CD4-positive, alpha-beta T cell (primary cell): ENCODE results near the gene CR1L. TPM values are rescaled to one million over a fixed set of nuclear protein-coding genes. Genes with fewer than 3 reads are reported as not detected.
A peak's percentile ranks its signal among the peaks of the same experiment; 100 is the strongest.
"Not testable (repeated sequence)": the region's sequence is repeated elsewhere in the genome, so short reads cannot be mapped to it uniquely, and the experiment has no call there.

Experiments
- ATAC-seq: fragments of 200-7000 bp; cut with Tn5 transposase; one replicate; pipeline ENCODE4 v1.10.0; 2022; ENCODE audit warnings: mild to moderate bottlenecking; ENCODE audit not compliant: poor library complexity
- CTCF ChIA-PET: fragments of 350-600 bp; sonication (Branson Sonifier 250); formaldehyde crosslinking; loops from one replicate; lab custom pipeline; 2021; ENCODE audit warnings: antibody characterized with exemption, inconsistent platforms; lab: Charles Lee
- POLR2A ChIA-PET: fragments of 350-600 bp; sonication (Branson Sonifier 250); formaldehyde crosslinking; loops from one replicate; lab custom pipeline; 2021; ENCODE audit warnings: antibody characterized with exemption, inconsistent platforms; lab: Charles Lee
- DNase-seq, 14 experiments: peaks; one replicate each; pipeline ENCODE4 v3.0.0-alpha.2; 2013 to 2020; ENCODE audit warnings: mixed read lengths in 2 of 14
- H3K27ac ChIP-seq, 2 donors: one replicate each; pipeline versions ENCODE4 v1.5.1 to v1.7.0; 2013; ENCODE audit warnings: low read length in 2 of 2, low read depth in 1 of 2, mild to moderate bottlenecking in 1 of 2
- H3K27me3 ChIP-seq, 2 experiments: 1 replicate in 1 of 2; 2 replicates in 1 of 2; pipeline versions ENCODE4 v1.6.1 to v1.7.0; 2013; ENCODE audit warnings: low read length in 2 of 2, control low read depth in 1 of 2, mild to moderate bottlenecking in 1 of 2, moderate library complexity in 1 of 2; ENCODE audit not compliant: insufficient read depth in 2 of 2, control insufficient read depth in 1 of 2
- H3K36me3 ChIP-seq: one replicate; pipeline ENCODE4 v1.6.1; 2013; ENCODE audit warnings: low read length, control low read depth; ENCODE audit not compliant: insufficient read depth
- H3K4me1 ChIP-seq: one replicate; pipeline ENCODE4 v1.6.1; 2013; ENCODE audit warnings: low read length, control low read depth; ENCODE audit not compliant: insufficient read depth
- H3K4me3 ChIP-seq: one replicate; pipeline ENCODE4 v1.5.1; 2013; ENCODE audit warnings: mild to moderate bottlenecking, low read length, moderate library complexity
- H3K9me3 ChIP-seq, 2 experiments: 1 replicate in 1 of 2; 2 replicates in 1 of 2; pipeline versions ENCODE4 v1.6.1 to v1.7.0; 2013; ENCODE audit warnings: low read length in 2 of 2, mild to moderate bottlenecking in 2 of 2, control low read depth in 1 of 2, moderate library complexity in 1 of 2; ENCODE audit not compliant: control insufficient read depth in 1 of 2, insufficient read depth in 1 of 2
- H3K27ac Mint-ChIP-seq: one replicate; pipeline ENCODE4 v1.8.0; 2020; ENCODE audit warnings: mixed read lengths
- H3K27me3 Mint-ChIP-seq: one replicate; pipeline ENCODE4 v1.8.0; 2021; ENCODE audit warnings: mixed read lengths
- H3K36me3 Mint-ChIP-seq: one replicate; pipeline ENCODE4 v1.8.0; 2021; ENCODE audit warnings: low read depth, mixed read lengths
- H3K4me1 Mint-ChIP-seq: one replicate; pipeline ENCODE4 v1.8.0; 2021; ENCODE audit warnings: low read depth, mixed read lengths
- H3K4me3 Mint-ChIP-seq: one replicate; pipeline ENCODE4 v1.8.0; 2020; ENCODE audit warnings: mild to moderate bottlenecking, mixed read lengths
- H3K9me3 Mint-ChIP-seq: one replicate; pipeline ENCODE4 v1.8.0; 2020; ENCODE audit warnings: mixed read lengths
- CTCF ChIP-seq: fragments of 200-600 bp; IDR thresholded peaks from one replicate; pipeline ENCODE4 v1.8.0; 2022; ENCODE audit warnings: antibody characterized with exemption, mild to moderate bottlenecking
- intact Hi-C, 2 experiments: fragments of 100-400 bp; cut with DNase I in 1 of 2; cut with micrococcal nuclease in 1 of 2; formaldehyde crosslinking; loops; one replicate each; pipeline versions ENCODE4 v1.15.1 to v1.9.0; 2023 to 2025; cut with DNase I, micrococcal nuclease
- total RNA-seq, 174 experiments: library from RNA in 2 of 174; stranded (reverse) in 2 of 174; gene quantifications; one replicate each; pipeline ENCODE4 v1.2.3 and lab custom pipeline; 2021 to 2026

Gene CR1L
- total RNA-seq, 2 experiments from 2014 or later = not detected

- TF ChIP-seq CTCF = no peak
- Histone ChIP-seq H3K27me3 (no peaks in the 10 kb centered on the region), H3K4me1 (no peaks in the 10 kb centered on the region), H3K4me3 (no peak overlapping the region), H3K27ac (no peak overlapping the region), H3K9me3 (peaks cover 0 to 6% of the 10 kb centered on the region in 2 experiments), H3K36me3 (no peaks in the 10 kb centered on the region)
- ChIA-PET POLR2A (no interaction called here), CTCF (no interaction called here)
- Mint-ChIP-seq H3K27ac (no peak overlapping the region), H3K36me3 (no peaks in the 10 kb centered on the region), H3K27me3 (no peaks in the 10 kb centered on the region), H3K4me3 (no peak overlapping the region), H3K9me3 (no peaks in the 10 kb centered on the region), H3K4me1 (no peaks in the 10 kb centered on the region)
- peak in 3 of 14 experiments; percentile 2 to 15 (median 14) for DNase-seq
- intact Hi-C loops = loop anchor here in 1 of 2 experiments (5.0 kb wide), 1 partner anchor 86 kb away; no protein-coding TSS in a partner anchor
- ATAC-seq = no peak
Observed at GRCh38 chr1:207711285-207711684, 66.4 kb downstream of the CR1L start.

DNA sequence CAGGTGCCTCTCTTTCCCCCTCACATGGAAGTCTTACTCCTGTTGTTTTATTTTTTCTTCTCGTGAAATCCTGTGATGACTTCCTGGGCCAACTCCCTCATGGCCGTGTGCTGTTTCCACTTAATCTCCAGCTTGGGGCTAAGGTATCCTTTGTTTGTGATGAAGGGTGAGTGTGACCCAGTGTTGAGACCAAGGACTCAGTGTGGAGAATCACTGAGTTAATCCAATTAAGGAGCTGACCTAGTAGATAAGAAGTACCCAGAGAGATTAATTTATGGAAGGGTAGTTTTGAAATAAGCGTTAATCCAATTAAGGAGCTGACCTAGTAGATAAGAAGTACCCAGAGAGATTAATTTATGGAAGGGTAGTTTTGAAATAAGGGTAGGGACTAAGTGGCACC, 67.8 kb downstream of the CR1L start:
- H3K4me3 ChIP-seq, H3K9me3 ChIP-seq, H3K27me3 ChIP-seq, ATAC-seq, H3K4me3 Mint-ChIP-seq, H3K36me3 Mint-ChIP-seq, H3K27me3 Mint-ChIP-seq, H3K36me3 ChIP-seq, H3K9me3 Mint-ChIP-seq, DNase-seq, POLR2A ChIA-PET, H3K27ac ChIP-seq, H3K4me1 ChIP-seq, H3K4me1 Mint-ChIP-seq, H3K27ac Mint-ChIP-seq: not testable (repeated sequence)
- intact Hi-C loops = loop anchor here (2.0 to 5.0 kb wide), 2 partner anchors 84 to 85 kb away; no protein-coding TSS in a partner anchor
- CTCF ChIA-PET = interaction anchor here (2.1 kb wide), 1 partner anchor 85 kb away, joined by 10 read pairs; no protein-coding TSS in a partner anchor

GRCh38 chr1:207713529-207713928, 68.6 kb downstream of the CR1L start:
- no peak for TF ChIP-seq CTCF
- H3K27me3 ChIP-seq = no peaks in the 10 kb centered on the region
- no peak overlapping the region for H3K27ac ChIP-seq
- DNase-seq (peak in 6 of 14 experiments; percentile 1 to 28 (median 14)), ATAC-seq (no peak)
- ChIA-PET CTCF (interaction anchor here (0.6 to 2.1 kb wide), 2 partner anchors 84 to 184 kb away, joined by 3 to 10 read pairs; no protein-coding TSS in a partner anchor), POLR2A (interaction anchor here (0.8 kb wide), 1 partner anchor 84 kb away, joined by 4 read pairs; no protein-coding TSS in a partner anchor)
- Mint-ChIP-seq H3K9me3 (no peaks in the 10 kb centered on the region), H3K4me1 (no peaks in the 10 kb centered on the region), H3K27ac (no peak overlapping the region), H3K27me3 (no peaks in the 10 kb centered on the region), H3K36me3 (no peaks in the 10 kb centered on the region), H3K4me3 (no peak overlapping the region)
- no peaks in the 10 kb centered on the region for H3K36me3 ChIP-seq
- H3K4me3 ChIP-seq = no peak overlapping the region
- intact Hi-C loops = loop anchor here (2.0 to 5.0 kb wide), 2 partner anchors 83 to 84 kb away; no protein-coding TSS in a partner anchor
- no peaks in the 10 kb centered on the region for H3K4me1 ChIP-seq
- H3K9me3 ChIP-seq = peaks cover 0 to 6% of the 10 kb centered on the region in 2 experiments

- no peak for TF ChIP-seq CTCF
- H3K4me3 Mint-ChIP-seq = no peak overlapping the region
- no peaks in the 10 kb centered on the region for H3K27me3 Mint-ChIP-seq
- Histone ChIP-seq H3K4me3 (no peak overlapping the region), H3K36me3 (no peaks in the 10 kb centered on the region), H3K4me1 (no peaks in the 10 kb centered on the region), H3K27ac (no peak overlapping the region), H3K9me3 (no peaks in the 10 kb centered on the region), H3K27me3 (no peaks in the 10 kb centered on the region)
- intact Hi-C loops = no loop called here
- H3K9me3 Mint-ChIP-seq = no peaks in the 10 kb centered on the region
- DNase-seq = no peak
- POLR2A ChIA-PET = no interaction called here
- H3K4me1 Mint-ChIP-seq = no peaks in the 10 kb centered on the region
- CTCF ChIA-PET = no interaction called here
- no peaks in the 10 kb centered on the region for H3K36me3 Mint-ChIP-seq
- H3K27ac Mint-ChIP-seq = no peak overlapping the region
- no peak for ATAC-seq
Observed at GRCh38 chr1:207719234-207719633, 74.3 kb downstream of the CR1L start.

DNA sequence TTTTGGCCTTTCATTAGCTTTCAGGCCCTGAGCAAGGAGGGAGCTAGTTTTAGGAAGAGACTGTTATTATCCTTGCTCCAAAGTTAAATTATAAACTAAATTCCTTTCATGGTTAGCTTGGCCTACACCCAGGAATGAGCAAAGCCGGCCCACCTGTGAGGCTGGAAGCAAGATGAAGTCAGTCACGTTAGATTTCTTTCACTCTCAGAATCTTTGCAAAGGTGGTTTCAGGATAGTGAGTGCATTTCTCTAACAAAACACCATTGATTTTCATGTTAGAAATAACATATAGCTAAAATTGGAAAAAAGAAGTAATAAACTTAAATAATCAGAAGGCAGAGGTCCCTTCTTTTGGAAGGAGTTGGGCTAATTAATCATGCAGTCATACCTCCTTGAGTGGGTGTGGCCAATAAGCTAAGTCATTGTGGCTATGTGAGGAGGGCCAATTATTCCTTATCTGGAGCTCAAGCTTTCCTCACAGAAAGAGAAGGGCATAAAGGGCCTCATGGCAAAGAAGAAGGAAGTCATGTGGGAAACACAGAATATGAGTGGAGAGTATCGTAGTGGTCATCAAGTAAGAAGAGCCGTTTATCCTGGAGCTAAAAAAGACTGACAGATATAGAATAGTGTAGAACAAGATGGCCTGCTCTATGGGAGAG, 83.4 kb downstream of the CR1L start:
- DNase-seq, POLR2A ChIA-PET: not testable (repeated sequence)

More for the DNA sequence above, 83.4 kb downstream of the CR1L start:
- H3K27me3 Mint-ChIP-seq, H3K9me3 ChIP-seq, H3K4me1 ChIP-seq, H3K27ac ChIP-seq, ATAC-seq, H3K36me3 ChIP-seq, H3K36me3 Mint-ChIP-seq, H3K4me3 ChIP-seq, H3K27ac Mint-ChIP-seq, CTCF ChIA-PET, intact Hi-C loops, H3K9me3 Mint-ChIP-seq, H3K27me3 ChIP-seq, H3K4me3 Mint-ChIP-seq: not testable (repeated sequence)
- peaks cover 13% of the 10 kb centered on the region for H3K4me1 Mint-ChIP-seq
